Stimulated activated CD8-positive, alpha-beta memory T cell treated with anti-CD3 and anti-CD28 coated beads, Interleukin-7, amount 100 ng/mL, for 48 hours (primary cell): Measurements from ENCODE around the gene MEA1.
"Not testable (repeated sequence)": the region's sequence is repeated elsewhere in the genome, so short reads cannot be mapped to it uniquely, and the experiment has no call there.

Source experiments
- DNase-seq, 2 donors: peaks; one replicate each; pipeline ENCODE4 v3.0.0-alpha.2; 2020; ENCODE audit warnings: low read depth in 1 of 2; ENCODE audit errors: extremely low read depth in 1 of 2

MEA1 gene

GRCh38 chr6:43013097-43013842 is 476 bp downstream of the MEA1 start:
- no peak for DNase-seq

- DNase-seq, result no peak
These were observed 1.4 kb downstream of the MEA1 start for GRCh38 chr6:43012364-43012763.

- DNase-seq, result no peak
These were observed 2.5 kb downstream of the MEA1 start for GRCh38 chr6:43011207-43011606.

GRCh38 chr6:43009124-43009523 is 4.6 kb downstream of the MEA1 start:
- DNase-seq, result no peak

GRCh38 chr6:43007126-43007525 is 6.6 kb downstream of the MEA1 start:
- no peak for DNase-seq

- DNase-seq, result no peak
These were observed 7.5 kb downstream of the MEA1 start for GRCh38 chr6:43006251-43006650.

- no peak for DNase-seq
These were observed 7.9 kb downstream of the MEA1 start for GRCh38 chr6:43005844-43006243.

GRCh38 chr6:43001843-43002242 is 11.9 kb downstream of the MEA1 start:
- DNase-seq, result no peak

GRCh38 chr6:42998205-42998604 is 15.5 kb downstream of the MEA1 start:
- not testable (repeated sequence) for DNase-seq

GRCh38 chr6:42996513-42996912 is 17.2 kb downstream of the MEA1 start:
- no peak for DNase-seq

GRCh38 chr6:42993445-42993844 is 20.3 kb downstream of the MEA1 start:
- no peak for DNase-seq

GRCh38 chr6:42989923-42990322 is 23.8 kb downstream of the MEA1 start:
- DNase-seq, result no peak

- no peak for DNase-seq
These were observed 25.2 kb downstream of the MEA1 start for GRCh38 chr6:42988486-42989020.

GRCh38 chr6:42987533-42988451 is 26.0 kb downstream of the MEA1 start:
- DNase-seq, result no peak

GRCh38 chr6:42984924-42985475 is 28.7 kb downstream of the MEA1 start:
- no peak for DNase-seq

GRCh38 chr6:42984001-42984923 is 29.5 kb downstream of the MEA1 start, which contains the start of gene PPP2R5D:
TSS of gene PPP2R5D (plus strand) at chr6:42984570. CDS start at chr6:42984678, 108 bp downstream.
- DNase-seq, result peak; percentile 92 to 97

- no peak for DNase-seq
These were observed 31.9 kb downstream of the MEA1 start for GRCh38 chr6:42981836-42982235.

- DNase-seq, result no peak
These were observed 34.1 kb downstream of the MEA1 start for GRCh38 chr6:42979523-42980177.

- peak; percentile 88 to 89 for DNase-seq
These were observed 34.8 kb downstream of the MEA1 start, which contains the start of gene PEX6 for GRCh38 chr6:42978839-42979522. TSS of gene PEX6 (minus strand) at chr6:42979181. CDS start at chr6:42979150, 31 bp downstream.
